Measurements from ENCODE around the gene GM2A.
A peak's percentile ranks its signal among the peaks of the same experiment; 100 is the strongest.
"Not testable (repeated sequence)": the region's sequence is repeated elsewhere in the genome, so short reads cannot be mapped to it uniquely, and the experiment has no call there.

The GM2A gene

GRCh38 chr5:151230048-151230680 is 22.8 kb upstream of the GM2A start:
- no peak for DNase-seq

GRCh38 chr5:151231359-151231758 is 21.6 kb upstream of the GM2A start:
- no peak for DNase-seq

- no peak for DNase-seq
Observed at GRCh38 chr5:151233616-151234085, 19.3 kb upstream of the GM2A start.

DNA sequence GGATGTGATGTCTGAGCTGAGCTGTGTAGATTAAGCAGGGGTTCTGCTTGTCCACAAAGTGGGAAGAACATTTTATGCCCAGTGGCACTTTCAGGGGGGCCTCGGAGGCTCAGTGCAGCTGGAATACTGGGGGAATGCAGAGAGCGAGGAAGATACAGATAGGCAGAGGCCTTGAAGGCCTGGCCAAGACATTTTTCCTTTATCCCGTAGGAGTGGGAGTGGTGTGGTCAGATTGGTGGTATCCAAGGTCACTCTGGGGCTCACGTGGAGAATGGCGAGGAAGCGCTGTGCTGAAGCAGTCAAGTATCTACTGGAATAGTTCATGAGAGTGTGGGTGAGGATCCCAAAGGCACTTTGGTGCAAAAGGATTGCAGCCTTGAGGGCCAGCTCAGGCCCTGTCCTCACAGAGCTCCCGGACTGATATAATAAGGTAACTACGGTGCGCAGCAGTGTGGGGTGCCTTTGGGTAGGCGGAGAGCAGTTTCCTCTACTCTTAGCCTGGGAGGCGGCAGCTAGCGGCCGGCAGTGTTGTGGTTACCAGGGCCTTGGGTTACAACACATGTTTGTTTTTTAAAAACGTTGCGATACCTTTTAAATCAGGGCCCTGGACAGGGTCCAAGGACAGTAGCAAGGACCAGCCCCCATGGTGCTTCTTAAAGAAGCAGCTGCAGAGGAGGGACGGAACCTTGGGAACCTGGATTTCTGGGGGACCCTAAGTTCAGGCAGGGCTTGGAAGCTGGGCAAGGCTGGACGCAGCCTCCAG is 18.3 kb upstream of the GM2A start:
- no peak for DNase-seq

DNA sequence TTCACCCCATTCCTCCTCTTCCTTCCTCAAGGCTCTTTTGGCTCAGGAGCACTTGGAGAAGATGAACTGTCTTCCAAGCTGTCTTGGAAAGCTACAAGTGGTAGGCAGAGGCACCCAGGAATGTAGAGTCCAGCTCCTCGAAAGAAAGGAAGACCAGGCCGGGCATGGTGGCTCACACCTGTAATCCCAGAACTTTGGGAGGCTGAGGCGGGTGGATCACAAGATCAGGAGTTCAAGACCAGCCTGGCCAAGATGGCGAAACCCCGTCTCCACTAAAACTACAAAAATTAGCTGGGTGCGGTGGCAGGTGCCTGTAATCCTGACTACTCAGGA is 17.8 kb upstream of the GM2A start:
- DNase-seq: not testable (repeated sequence)

GRCh38 chr5:151236888-151237287 is 16.1 kb upstream of the GM2A start:
- DNase-seq: peak; percentile 35

- no peak for DNase-seq
Observed at GRCh38 chr5:151237685-151238084, 15.3 kb upstream of the GM2A start.

GRCh38 chr5:151238303-151238741 is 14.7 kb upstream of the GM2A start:
- no peak for DNase-seq

GRCh38 chr5:151239237-151239861 is 13.6 kb upstream of the GM2A start:
- no peak for DNase-seq

DNA sequence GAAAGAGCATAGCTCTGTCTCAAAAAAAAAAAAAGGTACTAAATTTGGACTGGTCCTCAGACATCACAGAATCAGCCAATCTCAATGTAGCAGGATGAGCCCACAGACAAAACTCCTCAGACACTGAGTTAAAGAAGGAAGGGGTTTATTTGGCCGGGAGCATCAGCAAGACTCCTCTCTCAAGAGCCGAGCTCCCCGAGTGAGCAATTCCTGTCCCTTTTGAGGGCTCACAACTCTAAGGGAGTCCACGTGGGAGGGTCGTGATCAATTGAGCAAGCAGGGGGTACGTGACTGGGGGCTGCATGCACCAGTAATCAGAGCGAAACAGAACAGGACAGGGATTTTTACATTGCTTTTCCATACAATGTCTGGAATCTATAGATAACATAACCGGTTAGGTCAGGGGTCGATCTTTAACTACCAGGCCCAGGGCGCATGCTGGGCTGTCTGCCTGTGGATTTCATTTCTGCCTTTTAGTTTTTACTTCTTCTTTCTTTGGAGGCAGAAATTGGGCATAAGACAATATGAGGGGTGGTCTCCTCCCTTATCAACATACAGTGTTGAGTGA is 12.6 kb upstream of the GM2A start:
- not testable (repeated sequence) for DNase-seq

- DNase-seq: peak; percentile 75
Observed at GRCh38 chr5:151240924-151241635, 11.9 kb upstream of the GM2A start.

GRCh38 chr5:151243127-151243526 is 9.9 kb upstream of the GM2A start:
- no peak for DNase-seq

DNA sequence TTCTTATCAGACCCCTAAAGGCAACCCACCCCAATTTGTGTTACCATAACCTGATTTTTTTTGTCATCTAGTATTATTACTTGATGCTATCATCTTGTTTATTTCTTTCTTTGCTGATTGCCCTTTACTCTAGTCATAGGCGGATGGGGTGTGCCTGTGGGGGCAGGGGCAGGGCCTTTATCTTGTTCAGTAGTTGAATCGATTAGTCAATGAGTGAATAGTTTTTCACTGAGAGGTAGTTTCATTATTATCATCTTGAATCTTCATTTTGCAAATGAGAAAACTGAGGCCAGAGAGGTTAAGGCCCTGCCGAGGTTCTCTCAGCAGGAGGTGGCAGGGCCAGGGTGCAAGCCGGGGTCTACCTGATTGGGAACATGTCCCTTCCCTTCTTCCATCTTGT is 9.4 kb upstream of the GM2A start:
- DNase-seq: no peak

DNA sequence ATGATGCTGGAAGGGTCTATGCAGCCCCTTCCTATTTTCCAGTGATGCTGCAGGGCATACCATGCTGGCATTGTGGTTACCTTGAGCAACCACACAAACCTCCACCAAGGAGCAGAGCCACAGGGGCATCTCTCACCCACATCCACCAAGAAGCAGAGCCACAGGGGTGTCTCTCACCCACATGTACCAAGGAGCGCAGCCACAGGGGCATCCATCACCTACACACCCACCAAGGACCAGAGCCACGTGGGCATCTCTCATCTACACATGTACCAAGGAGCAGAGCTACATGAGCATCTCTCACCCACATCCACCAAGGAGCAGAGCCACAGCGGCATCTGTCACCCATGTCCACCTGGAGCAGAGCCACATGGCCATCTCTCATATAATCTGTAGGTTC is 8.8 kb upstream of the GM2A start:
- no peak for DNase-seq

DNA sequence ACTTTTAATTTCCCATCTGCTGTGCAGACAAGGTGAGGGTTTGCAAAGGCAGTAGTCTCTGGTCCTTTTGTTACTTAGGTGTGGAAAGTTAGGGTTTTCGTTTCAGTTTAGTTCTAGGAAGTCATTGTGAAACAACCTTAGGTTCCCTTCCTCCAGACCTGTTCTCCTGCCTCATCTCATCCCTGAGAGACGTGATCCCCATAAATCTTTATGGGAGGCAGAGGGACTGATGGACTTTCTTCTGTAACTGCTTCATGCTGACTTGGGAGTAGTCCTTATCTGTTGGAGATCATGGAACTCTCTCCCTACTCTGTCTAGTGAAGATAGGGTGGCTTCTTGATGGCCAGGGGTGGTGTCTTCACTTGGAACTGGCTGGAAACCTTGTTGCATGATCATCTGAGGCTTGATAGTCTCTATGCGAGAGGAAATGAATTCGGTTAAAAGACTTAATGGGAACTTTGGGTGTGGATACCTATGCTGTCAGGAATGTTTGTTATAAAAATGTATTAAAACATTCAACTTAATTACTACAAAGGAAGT is 7.2 kb upstream of the GM2A start:
- DNase-seq: no peak

DNA sequence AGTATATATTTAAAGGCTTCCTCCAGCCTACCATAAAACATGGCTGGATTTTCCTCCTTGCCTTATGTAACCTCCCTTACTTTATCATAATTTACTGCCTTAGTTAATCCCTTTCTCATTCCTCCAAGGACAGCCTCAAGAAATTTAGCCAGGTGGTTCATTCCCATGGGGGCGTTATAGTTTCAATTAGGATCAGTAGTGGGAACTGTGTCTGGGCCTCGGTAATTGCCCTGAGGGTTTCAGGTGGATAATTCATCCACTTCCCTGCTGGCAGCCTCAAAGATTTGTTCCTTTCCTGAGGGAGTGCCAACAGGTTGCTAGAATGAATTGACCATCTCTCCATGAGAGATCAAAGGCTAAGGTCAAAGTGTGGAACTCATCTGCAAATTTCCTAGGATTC is 4.3 kb upstream of the GM2A start:
- DNase-seq: no peak

GRCh38 chr5:151249281-151249680 is 3.7 kb upstream of the GM2A start:
- DNase-seq: no peak

DNA sequence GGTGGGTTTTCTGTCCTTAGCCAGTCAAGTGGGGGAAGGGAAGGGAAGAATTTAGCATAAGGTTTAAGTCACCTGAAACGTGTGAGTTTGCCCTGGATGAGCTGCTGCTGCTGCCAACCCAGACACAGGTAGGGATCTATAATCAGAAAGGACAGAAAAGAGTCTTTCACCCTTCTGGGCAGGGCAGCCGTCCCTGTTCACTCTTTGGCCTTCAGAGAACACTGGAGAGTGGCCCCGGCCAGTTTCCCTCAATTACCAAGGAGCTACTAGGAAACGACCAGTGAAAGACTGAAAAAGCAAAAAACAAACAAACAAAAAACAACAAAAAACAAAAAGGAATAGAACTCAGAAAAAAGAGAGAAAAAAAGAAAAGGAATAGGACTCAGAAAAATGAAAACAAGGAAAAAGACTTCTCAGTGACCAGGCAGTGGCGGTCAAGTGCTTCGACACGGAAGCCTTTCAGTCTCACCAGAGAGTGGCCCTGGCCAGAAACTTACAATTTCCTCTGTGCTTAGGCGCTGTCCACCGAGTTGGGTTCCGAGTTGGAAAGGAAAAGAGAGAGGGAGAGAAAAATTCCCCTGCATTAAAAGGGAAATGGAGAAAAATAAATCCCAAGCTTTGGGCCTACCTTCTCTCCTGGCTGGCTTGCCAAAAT is 2.5 kb upstream of the GM2A start:
- no peak for DNase-seq

GRCh38 chr5:151251001-151251551 is 1.9 kb upstream of the GM2A start:
- no peak for DNase-seq

DNA sequence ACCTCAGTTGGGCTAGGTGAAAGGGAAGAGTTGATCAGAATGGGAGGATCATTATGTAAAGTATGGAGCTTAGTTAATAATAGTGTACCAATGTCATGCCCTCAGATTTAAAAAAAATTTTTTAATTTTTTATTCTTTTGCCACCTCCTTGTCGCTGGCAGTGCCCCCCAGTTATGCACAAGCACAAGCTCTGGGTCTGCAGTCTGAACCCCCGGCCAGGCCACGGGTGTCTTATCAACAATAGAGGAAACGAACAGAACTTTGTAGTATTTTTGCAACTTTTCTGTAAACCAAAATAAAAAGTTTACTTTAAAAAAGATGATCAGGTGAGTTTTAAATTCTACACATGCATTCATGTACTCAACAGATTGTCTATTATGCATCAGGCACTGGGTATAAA is 1.4 kb upstream of the GM2A start:
- no peak for DNase-seq

- no peak for DNase-seq
Observed at GRCh38 chr5:151253605-151253950, 593 bp downstream of the GM2A start.

DNA sequence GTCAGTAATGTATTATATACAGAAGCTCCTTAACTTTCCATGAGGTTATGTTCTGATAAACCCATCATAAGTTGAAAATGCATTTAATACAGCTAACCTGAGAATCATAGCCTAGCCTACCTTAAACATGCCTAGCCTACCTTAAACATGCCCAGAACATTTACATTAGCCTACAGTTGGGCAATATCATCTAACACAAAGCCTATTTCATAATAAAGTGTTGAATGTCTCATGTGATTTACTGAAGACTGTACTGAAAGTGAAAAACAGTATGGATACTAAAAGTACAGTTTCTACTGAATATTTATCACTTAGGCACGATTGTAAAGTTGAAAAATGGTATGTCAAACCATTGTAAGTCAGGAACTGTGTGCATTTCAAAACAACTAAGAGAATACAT is 1.6 kb downstream of the GM2A start:
- no peak for DNase-seq

Measured in DMS79 treated with DMSO at 0.1 percent for 48 hours (cell line).